Right renal pelvis (tissue), 4 donors: ENCODE results near the gene DCC. TPM values are rescaled to one million over a fixed set of nuclear protein-coding genes. Genes with fewer than 3 reads are reported as not detected.
"Not testable (repeated sequence)": the region's sequence is repeated elsewhere in the genome, so short reads cannot be mapped to it uniquely, and the experiment has no call there.

Source experiments
- DNase-seq, 4 donors: peaks; one replicate each; pipeline ENCODE4 v3.0.0-alpha.2; 2013; ENCODE audit warnings: low read depth in 4 of 4, low spot score in 3 of 4, missing footprints in 1 of 4
- polyA plus RNA-seq, 4 donors: library from polyadenylated mRNA; unstranded; fragments of 120-200 nt; gene quantifications; one replicate each; pipeline ENCODE4 v1.2.1, GENCODE V29; 2013; ENCODE audit not compliant: insufficient read length in 4 of 4

Gene DCC
- polyA plus RNA-seq, 4 donors, result 5.8 to 10.5 (median 9.0) TPM

- no peak for DNase-seq
Observed at GRCh38 chr18:52344881-52345280, 4.9 kb downstream of the DCC start.

- DNase-seq, result no peak
Observed at GRCh38 chr18:52345428-52345827, 5.4 kb downstream of the DCC start.

GRCh38 chr18:52348209-52348608, 8.2 kb downstream of the DCC start:
- DNase-seq, result no peak

- no peak for DNase-seq
Observed at GRCh38 chr18:52349498-52349897, 9.5 kb downstream of the DCC start.

GRCh38 chr18:52352920-52353319, 12.9 kb downstream of the DCC start:
- DNase-seq, result no peak

- DNase-seq, result no peak
Observed at GRCh38 chr18:52353589-52353988, 13.6 kb downstream of the DCC start.

GRCh38 chr18:52363861-52364260, 23.9 kb downstream of the DCC start:
- no peak for DNase-seq

GRCh38 chr18:52366851-52367250, 26.9 kb downstream of the DCC start:
- not testable (repeated sequence) for DNase-seq

- DNase-seq, result no peak
Observed at GRCh38 chr18:52367953-52368742, 28.2 kb downstream of the DCC start.

GRCh38 chr18:52370841-52371240, 30.8 kb downstream of the DCC start:
- no peak for DNase-seq

GRCh38 chr18:52376104-52376503, 36.1 kb downstream of the DCC start:
- no peak for DNase-seq

- DNase-seq, result no peak
Observed at GRCh38 chr18:52377094-52377493, 37.1 kb downstream of the DCC start.

- no peak for DNase-seq
Observed at GRCh38 chr18:52386306-52386705, 46.3 kb downstream of the DCC start.

GRCh38 chr18:52387175-52387574, 47.2 kb downstream of the DCC start:
- no peak for DNase-seq

- DNase-seq, result no peak
Observed at GRCh38 chr18:52391810-52392559, 52.0 kb downstream of the DCC start.

- DNase-seq, result no peak
Observed at GRCh38 chr18:52394602-52395001, 54.6 kb downstream of the DCC start.

GRCh38 chr18:52395146-52395852, 55.3 kb downstream of the DCC start:
- no peak for DNase-seq

GRCh38 chr18:52401236-52401635, 61.2 kb downstream of the DCC start:
- no peak for DNase-seq

- DNase-seq, result no peak
Observed at GRCh38 chr18:52402814-52403213, 62.8 kb downstream of the DCC start.

- no peak for DNase-seq
Observed at GRCh38 chr18:52403291-52404021, 63.5 kb downstream of the DCC start.

- DNase-seq, result no peak
Observed at GRCh38 chr18:52408800-52409302, 68.9 kb downstream of the DCC start.
